ENCODE data around the gene PLCB4. TPM values are rescaled to one million over a fixed set of nuclear protein-coding genes. Genes with fewer than 3 reads are reported as not detected.

The PLCB4 gene
- polyA plus RNA-seq, 1 donor: 4.7 TPM

DNA sequence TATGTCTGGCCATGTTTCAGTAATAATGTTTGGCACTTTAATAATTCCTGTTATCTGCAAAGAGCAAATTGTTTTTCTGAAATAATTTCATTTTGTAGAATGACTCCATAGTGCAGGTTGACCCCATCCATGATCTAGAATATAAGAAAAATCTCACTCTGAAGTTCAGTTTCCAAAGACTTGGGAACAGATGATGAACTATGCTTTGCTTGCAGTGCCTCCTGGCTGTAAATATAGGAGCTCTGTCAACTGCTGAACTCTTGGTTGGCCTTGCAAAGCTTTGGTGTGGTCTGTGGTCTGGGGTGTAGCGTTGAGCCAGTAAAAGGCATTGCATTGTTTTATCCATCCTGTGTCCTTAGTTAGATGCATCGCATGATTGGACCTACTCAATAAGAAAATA lies 104.0 kb downstream of the PLCB4 start:
- DNase-seq (ENCODE audit: low read depth): no peak

DNA sequence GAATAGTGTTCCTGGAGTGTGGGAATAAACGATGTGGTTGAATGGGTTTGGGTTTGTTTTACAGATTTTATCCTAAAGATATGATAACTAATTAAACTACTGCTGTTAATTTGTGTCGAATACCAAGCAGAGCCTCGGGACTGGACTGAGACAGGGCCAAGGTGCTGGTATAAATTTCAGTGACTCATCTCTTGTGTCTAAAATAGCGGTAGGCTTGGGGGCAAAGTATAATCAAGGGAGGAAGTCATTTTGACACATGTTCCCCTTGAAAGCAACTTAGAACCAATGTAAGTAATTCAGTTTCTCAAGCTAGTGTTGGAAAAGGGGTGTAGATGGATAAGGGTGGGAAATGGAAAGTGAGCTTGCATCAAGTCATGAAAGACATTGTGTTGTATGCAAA lies 108.4 kb downstream of the PLCB4 start:
- DNase-seq (ENCODE audit: low read depth): no peak

DNA sequence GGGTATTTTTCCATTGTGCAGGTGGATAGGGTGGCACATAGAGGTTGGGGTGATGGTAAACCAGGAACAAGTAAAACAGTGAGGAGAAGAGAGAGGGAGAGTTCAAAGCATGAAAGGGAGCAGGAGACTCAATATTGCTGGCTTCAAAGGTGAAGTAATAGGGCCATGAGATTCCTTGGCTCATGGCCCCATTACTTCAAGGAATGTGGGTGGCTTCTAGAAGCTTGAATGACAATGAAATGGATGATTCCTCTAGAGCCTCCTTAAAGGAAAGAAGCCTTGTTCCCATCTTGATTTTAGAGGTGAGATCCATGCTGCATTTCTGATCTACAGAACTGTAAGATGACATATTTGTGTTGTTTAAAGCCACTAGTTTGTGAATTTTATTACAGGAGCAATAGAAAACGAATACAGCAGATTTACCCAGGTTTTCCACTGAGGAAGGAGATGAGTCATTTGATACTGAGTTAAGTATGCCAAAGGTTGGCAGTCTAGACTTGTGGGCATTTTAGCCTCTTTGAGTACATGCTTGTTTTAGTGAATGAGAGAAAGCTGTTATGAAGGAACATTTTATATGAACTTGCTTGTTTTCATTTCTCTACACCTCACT lies 110.4 kb downstream of the PLCB4 start:
- DNase-seq (ENCODE audit: low read depth): no peak

DNA sequence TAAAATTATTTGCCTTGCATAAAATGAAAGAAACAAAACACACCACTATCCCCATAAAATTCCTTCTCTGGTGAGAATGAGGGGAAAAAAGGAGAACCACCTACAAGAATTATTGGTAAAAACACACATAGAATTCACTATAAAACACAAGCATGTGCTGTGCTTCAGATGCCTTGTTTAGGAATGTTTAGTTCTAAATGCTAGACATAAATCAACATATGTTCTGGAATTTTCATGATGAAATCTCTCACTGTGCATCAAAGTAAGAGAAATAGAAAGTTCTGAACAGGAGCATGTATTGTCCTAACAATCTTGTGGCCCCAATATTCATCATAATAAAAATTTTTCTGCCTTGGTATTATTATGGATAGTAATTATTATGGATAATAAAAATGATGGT lies 111.0 kb downstream of the PLCB4 start:
- no peak for DNase-seq (ENCODE audit: low read depth)

DNA sequence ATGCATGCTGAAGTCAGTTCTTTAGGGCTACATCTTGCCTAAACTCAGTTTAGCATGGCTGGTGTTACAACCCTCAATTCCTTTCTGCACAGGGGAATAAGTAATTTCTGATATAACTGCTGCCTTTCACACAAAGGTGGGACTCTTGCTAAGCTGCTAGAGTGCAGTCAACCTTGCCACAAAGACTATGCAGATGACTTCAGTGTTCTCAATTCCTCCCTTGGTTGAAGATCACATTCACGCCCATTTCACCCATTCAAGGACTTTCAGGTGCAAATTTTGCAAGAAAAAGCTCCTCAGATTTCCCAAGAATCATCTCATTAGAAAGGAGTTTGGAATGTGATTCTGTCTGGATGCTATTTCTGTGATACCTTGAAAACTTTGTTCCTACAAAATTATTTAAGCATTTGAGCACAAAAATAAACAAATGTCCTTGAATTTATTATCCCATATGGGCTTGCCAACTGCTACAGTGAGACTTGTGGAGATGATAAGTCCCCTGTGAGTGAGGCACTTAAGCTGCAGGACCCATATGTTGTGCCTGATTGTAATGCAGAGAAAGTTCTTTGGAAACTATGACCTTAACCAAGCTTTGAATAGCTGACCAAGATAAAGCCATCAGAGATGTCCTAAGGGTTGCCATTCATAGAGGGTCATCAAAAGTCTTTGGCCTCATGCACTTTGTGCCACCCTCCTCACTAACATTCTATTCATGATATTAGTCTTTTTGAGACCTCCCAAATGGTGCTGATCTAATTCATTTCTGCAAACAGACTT lies 111.8 kb downstream of the PLCB4 start:
- DNase-seq (ENCODE audit: low read depth): no peak

DNA sequence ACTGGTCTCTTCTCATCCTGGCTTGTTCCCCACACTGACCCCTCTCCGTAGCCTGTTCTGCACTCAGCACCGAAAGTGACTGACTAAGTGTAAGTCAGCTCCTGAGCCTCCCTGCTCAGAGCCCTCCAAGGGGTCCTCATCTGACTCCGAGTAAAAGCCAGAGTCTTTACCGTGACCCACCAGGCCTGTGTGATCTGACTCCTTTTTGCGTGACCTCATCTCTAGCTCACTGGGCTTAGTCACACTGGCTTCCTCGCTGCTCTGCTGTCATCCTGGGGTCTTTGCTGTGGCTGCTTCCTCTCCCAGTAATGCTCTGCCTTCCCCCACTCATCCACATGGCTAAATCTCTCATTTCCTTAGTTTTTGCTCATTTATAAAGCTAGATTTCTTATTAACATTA lies 116.6 kb downstream of the PLCB4 start:
- DNase-seq (ENCODE audit: low read depth): no peak

DNA sequence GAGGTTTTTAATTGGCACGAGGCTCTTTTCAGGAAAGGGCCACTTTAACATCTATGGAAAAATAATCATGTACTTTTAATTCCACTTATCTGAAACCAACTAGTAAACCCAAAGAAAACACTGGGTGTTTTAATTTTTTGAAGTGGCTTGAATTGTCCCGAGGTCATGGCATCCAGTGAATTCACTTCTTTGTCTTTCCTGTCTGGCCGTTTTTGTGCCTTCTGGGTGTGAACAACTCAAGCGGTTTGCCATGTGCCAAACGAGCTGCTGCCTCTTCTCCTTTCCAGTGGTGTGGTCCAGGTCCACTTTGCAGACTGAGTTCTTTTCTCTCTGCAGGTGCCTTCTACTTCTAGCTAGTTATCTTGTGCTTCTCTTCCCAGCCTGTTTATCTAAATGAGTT lies 117.5 kb downstream of the PLCB4 start:
- DNase-seq (ENCODE audit: low read depth): no peak

DNA sequence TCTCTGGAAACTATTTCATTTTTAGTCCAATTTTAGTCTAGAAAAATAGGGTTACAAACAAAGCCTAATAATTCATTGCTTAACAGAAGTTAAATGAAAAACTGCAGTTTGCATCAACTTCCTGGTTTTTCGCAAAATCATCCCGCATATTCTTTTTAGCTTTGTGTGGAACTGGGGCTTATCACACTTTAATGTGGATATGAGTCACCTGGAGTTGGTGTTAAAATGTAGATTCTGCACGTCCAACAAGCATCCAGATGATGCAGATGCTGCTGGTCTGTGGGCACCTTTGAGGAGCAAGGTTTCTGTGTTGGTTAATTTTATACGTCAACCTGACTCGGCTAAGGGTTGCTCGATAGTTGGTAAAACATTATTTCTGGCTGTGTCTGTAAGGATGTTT lies 126.1 kb downstream of the PLCB4 start:
- no peak for DNase-seq (ENCODE audit: low read depth)

DNA sequence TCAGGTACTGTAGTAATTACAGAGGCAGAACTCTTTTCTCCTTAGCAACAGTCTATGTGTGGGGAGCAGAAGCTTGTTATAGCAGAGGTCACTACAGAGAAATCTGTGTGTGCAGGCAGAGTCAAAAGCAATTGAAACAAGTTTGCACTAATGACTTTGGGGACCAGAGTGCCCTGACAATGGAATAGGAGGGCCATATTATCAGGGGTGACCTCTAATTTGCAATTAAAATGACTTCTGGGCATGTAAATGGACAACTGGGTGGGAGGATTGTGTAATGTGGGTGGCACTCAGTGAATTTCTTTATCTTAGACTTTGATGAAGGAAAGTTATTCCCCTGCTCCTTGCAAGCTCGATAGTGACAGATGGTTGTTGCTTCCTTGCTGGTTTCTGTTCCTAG lies 127.2 kb downstream of the PLCB4 start:
- DNase-seq (ENCODE audit: low read depth): no peak

DNA sequence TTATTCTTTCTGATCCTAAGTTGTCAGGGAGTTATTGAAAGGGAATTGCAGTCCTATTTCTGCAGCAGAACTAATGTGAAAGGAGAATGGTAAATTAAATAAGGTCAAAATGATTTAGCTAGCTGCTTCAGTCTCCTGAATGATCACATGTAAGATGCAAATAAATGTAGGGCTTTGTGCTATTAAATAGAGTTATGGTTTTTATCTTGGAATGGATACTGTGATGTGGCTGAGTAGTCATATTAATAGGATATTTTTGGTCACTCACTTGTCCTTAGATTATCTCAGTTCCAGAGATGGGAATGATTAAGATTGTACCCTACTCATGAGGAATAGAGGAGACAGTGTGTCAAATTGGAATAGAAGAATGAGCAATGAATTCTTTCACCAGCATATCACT lies 129.6 kb downstream of the PLCB4 start:
- no peak for DNase-seq (ENCODE audit: low read depth)

DNA sequence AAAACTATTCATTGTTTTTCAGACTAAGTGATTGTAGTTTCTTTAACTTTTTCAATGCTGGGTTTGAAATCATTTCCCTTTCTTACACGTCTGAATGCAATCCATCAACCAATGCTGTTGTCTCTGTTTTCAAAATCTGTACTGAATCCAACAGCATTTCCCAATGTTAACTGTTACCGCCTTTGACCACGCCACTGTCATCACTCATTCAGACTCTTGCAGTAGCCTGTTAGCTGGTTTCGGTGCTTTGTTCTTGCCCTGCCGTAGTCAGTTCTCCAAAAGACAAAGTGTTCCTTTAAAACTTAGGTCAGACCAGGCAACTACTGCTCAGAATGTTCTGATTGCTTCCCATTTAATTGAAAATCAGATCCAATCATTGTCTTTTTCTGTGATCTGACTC lies 131.3 kb downstream of the PLCB4 start:
- DNase-seq (ENCODE audit: low read depth): no peak

DNA sequence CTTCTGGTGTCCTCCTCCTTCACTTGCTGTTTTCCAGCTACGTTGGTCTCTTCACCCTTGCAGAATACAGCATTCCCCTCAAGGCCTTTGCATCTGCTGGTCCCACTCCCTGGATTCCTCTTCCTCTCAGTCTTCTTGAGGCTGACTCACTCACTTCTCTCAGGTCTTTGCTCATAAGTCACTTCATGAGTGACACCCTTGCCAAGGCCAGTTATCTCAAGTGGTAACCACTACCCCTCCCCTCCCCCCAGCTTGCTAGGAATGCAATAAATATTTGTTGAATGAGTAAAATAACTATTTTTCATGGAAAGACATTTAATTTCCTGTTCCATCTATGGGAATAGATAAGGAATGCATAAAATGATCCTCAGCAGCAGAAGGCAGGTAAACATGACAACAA lies 131.7 kb downstream of the PLCB4 start:
- DNase-seq (ENCODE audit: low read depth): no peak

DNA sequence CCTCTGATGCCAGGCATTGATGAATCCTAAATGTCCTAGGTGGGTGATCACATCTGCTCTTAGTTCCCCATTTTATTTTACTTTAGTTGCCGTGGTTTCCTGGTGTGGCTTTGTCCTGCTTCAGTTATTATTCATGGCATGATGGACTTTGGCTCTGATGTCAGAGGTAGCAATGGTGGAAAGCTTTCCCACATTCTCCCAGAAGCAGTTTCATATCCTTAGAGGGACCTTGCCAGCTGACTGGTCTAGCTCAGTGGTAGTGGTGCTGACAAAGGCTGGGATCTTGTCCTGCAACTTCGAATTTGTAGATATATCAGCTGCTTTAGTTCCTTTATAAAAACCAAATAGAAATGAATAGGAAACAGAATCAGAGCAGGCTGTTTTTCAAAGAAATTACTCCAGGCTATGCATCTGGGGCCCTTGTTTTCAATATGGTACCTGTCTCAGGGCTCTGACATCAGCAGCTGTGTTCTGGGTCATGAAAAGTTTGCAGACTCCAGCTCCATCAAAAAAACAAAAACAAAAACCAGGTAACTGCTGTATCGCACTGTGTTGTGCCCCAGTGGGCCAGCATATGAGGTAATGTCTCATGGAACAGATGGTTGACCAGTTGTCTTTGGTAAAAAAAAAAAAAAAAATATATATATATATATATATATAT lies 133.7 kb downstream of the PLCB4 start:
- DNase-seq (ENCODE audit: low read depth): no peak

DNA sequence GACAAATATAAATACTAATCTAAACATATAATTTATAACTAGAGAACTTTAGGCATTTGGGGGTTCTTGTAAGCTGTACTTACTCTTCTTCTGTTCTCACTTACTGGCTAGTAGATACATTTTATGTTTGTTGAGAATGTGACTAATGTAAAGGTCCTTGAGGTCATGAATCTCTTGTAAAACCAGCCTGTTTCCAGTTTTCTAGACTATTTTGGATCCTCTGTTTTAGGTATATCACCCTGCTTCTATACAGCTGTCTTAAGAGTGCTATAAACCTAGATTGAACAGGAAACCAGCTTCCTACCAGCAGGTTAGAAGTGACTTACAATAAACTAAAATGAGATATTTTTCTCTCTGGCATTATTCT lies 134.2 kb downstream of the PLCB4 start:
- no peak for DNase-seq (ENCODE audit: low read depth)

DNA sequence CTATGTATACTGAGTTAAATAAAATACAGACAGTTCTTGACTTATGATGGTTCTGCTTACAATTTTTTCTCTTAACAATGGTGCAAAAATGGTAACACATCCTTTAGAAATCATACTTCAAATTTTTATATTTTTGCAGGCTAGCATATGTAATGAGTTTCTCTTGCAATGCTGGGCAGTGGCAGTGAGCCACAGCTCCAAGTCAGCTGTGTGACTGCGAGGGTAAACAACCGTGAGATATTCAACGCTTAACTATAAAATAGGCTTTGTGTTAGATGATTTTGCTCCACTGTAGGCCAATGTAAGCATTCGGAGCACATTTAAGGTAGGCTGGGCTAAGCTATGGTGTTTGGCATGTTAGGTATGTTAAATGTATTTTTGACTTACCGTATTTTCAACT lies 136.1 kb downstream of the PLCB4 start:
- DNase-seq (ENCODE audit: low read depth): no peak

DNA sequence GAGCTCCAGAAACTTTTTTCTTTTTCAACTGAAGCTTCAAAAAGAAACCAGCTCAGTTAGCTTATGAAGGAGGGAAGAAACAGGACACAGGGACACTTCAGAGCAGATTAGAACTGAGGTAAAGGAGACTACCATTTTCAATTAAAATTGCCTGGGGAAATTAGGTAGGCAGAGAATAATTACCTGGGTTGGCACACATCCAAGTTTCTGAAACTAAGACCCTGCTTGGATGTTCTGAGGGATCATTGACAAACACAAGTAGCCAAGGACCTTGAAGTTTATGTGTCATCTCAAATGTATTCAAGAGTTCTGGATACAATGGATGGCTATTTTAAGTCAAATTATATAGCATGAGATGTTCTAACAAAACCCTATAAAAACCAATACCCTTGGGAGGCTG lies 137.6 kb downstream of the PLCB4 start:
- no peak for DNase-seq (ENCODE audit: low read depth)

DNA sequence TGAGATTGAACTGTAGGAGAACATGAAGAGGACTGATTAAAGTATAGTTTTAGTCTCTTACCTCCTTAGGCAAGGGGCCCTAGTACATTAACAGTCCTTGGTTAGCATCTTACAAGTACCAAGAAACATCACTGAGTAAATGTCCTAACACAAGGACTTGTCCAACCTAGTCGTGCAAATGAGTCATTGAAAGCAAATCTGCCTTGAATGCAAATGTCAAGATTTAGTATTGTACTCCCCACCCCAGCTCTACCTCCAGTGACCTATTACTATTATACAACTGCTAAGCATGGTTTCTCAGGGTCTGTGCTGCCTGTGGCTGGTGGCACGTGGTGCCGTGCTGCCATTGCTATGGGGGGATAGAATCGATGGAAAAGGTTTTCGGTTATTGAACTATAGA lies 138.4 kb downstream of the PLCB4 start:
- no peak for DNase-seq (ENCODE audit: low read depth)

DNA sequence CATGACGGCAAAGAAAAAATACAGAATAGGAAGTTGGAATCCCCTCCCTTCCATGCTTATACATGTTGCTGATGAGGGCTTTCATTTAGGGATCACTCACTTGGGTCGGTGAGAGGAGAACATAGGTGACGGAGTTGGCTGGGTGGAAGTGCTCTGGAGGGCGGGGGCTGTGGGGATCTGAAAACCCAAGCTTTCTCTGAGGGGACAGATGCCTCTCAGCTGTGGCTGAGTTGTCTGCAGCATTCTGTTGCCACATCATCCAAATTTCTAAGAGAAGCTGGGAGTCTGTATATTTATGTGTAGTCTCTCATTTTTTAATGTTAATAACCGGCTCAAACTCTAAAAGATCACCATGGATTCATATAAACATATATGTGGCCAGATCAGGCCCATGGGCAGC lies 141.5 kb downstream of the PLCB4 start:
- DNase-seq (ENCODE audit: low read depth): no peak

DNA sequence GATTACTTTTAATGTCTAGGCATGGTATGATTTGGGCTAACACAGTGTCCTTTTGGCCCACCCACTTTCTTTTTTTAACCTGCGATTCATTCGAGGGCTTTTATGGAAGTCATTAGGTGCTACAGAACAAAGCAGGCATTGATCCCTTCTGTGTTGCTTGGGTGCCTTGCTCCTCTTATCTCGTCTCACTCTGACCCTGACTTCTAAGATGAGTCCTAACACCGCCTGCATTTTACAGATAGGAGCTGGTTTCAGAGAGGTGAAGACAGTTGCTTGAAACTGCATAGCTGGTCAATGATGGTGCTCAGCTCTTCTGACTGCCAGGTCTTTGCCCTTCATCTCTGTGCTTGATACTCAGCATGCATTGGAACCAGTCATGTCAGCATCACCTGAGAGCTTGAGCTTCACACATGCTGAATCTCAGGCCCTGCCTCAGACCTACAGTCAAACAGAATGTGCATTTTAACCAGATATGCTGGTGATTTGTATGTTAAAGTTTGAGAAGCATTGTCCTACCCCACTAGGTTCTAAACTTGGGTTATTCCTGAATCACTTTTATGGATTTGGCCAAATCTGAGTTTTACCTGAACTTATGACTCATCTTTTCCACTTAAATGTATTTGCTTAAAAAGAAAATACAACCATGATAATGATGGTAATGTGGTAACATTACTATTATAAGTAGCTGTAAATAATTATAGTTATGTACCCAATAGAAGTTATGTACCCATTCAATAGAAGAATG lies 142.3 kb downstream of the PLCB4 start:
- no peak for DNase-seq (ENCODE audit: low read depth)

DNA sequence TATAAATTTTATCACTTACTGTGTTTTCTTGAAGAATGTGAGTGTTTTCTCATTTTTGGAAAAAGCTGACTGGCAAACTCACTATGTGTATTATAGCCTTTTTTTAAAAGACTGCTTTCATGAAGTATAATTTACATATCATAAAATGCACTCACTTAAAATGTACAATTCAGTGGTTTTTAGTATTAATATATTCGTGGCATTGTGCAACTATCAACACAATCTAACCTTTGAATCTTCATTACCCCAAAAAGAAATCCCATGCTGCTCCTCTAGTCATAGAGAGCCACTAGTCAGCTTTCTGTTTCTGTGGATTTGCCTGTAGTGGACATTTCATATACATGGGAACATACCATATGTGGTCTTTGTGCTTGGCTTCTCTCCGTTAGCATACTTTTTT lies 143.8 kb downstream of the PLCB4 start:
- DNase-seq (ENCODE audit: low read depth): no peak

DNA sequence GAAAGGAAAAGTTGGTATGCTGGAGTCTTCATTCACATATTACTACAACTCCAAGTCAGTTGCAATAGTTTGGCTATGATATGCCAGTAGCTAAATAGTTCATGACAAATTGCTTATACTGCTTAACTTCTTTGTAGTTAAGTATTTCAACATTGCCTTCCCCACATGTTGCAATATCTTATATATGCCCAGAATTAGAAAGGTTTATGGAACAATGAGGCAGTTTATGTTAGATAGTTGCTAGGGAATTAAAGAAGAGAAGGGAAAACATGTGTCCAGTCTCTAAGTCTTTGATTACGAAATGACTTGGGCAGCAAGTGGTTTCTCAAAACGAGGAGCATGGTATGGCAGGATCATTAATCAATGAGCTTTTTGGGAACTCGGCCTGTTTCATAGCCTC lies 145.8 kb downstream of the PLCB4 start:
- DNase-seq (ENCODE audit: low read depth): no peak

DNA sequence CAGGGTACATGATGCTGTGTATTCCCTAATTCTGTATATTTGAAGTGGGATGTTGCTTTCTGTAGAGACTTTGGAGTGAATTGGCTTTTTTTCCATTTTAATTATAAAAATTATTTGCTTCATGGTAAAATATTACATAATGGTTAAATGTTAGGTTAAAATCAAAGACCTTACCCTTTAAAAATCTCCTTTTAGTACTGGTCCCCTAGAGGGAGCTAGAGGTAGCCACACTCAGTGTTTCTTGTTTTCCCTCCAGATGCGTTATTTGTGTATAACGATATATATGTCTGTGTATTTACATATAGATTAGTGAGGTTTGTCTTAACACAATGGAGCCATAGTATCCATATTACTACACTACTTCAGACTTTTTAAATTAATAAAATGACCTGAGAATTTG lies 146.7 kb downstream of the PLCB4 start:
- DNase-seq (ENCODE audit: low read depth): no peak

DNA sequence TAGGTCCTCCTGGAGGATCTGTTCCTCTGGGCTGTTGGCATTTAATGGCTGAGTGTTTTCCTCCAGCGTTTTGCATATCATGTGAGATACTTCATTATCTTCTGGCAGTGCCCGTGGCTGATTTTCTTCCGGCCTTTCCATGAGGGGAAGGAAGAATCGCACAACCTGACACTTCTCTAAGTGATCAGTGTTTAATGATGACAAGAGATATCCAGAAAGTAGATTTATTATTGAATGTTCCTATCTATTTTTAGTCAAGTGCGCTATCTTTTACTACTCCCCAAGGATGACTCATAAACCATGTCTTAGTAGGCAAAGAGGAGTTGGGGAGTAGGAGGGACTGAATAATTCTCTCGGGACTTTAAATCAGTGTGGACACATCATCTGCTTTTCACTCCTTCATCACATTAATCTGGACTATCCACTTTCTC lies 149.7 kb downstream of the PLCB4 start:
- no peak for DNase-seq (ENCODE audit: low read depth)
